A549 (cell line): ENCODE measurements around the gene DYNC2H1. TPM values are rescaled to one million over a fixed set of nuclear protein-coding genes. Genes with fewer than 3 reads are reported as not detected.

ENCODE experiments used
- ATAC-seq, 2 experiments: fragments of 200-7000 bp in 1 of 2; fragments of >200 bp in 1 of 2; cut with Nextera tagmentation in 1 of 2; cut with Tn5 transposase in 1 of 2; 3 replicates each; pipeline versions ENCODE4 v1.8.0 to v1.9.1; 2018 to 2020; ENCODE audit warnings: mild to moderate bottlenecking in 1 of 2, moderate library complexity in 1 of 2
- CTCF ChIA-PET: fragments of 300-600 bp; sonication (Branson Sonifier 250); formaldehyde crosslinking; extraction: SDS; loops from one replicate; lab custom pipeline; 2021; ENCODE audit warnings: antibody characterized with exemption, inconsistent platforms; lab: Yijun Ruan, JAX
- POLR2A ChIA-PET: fragments of 350-600 bp; formaldehyde crosslinking; extraction: SDS; loops from one replicate; lab custom pipeline; 2021; ENCODE audit warnings: antibody characterized with exemption, inconsistent platforms; lab: Yijun Ruan, JAX
- DNase-seq, 2 experiments: peaks; one replicate each; pipeline versions ENCODE4 v3.0.0 to v3.0.0-alpha.2; 2011 to 2016; ENCODE audit warnings: low read depth in 1 of 2, low spot score in 1 of 2
- FAIRE-seq: peaks from 2 replicates; lab custom pipeline; 2011; peaks lifted over from hg19 to GRCh38; lab: Jason Lieb, UNC
- H3K27ac ChIP-seq, 2 experiments: fragments of >200 bp; sonication (Bioruptor Twin); formaldehyde crosslinking; 3 replicates each; pipeline ENCODE4 v1.5.1; 2016 to 2017
- H3K4me1 ChIP-seq: fragments of >200 bp; sonication (Bioruptor Twin); formaldehyde crosslinking; 3 replicates; pipeline ENCODE4 v1.6.1; 2016
- H3K4me2 ChIP-seq: fragments of >200 bp; sonication (Bioruptor Twin); formaldehyde crosslinking; 3 replicates; pipeline ENCODE4 v1.6.1; 2016
- H3K4me3 ChIP-seq: fragments of >200 bp; sonication (Bioruptor Twin); formaldehyde crosslinking; 3 replicates; pipeline ENCODE4 v1.5.1; 2016
- H3K9me3 ChIP-seq: fragments of >200 bp; sonication (Bioruptor Twin); formaldehyde crosslinking; 3 replicates; pipeline ENCODE4 v1.6.1; 2016
- BHLHE40 ChIP-seq: IDR thresholded peaks from 2 replicates; pipeline ENCODE4 v1.6.1; 2012; ENCODE audit warnings: low read depth, low read length, inconsistent platforms
- CBX8 ChIP-seq: fragments of 200-600 bp; sonication (generic); IDR thresholded peaks from 2 replicates; pipeline ENCODE4 v1.6.1; 2016
- CHD2 ChIP-seq: fragments of 150-350 bp; IDR thresholded peaks from 2 replicates; pipeline ENCODE4 v1.6.1; 2014; ENCODE audit warnings: low read length; ENCODE audit not compliant: partially characterized antibody
- EHF ChIP-seq: fragments of 250-450 bp; sonication (Bioruptor Pico); IDR thresholded peaks from 2 replicates; pipeline ENCODE4 v1.5.0; 2020; ENCODE audit warnings: mild to moderate bottlenecking
- EHMT2 ChIP-seq: fragments of 200-600 bp; sonication (generic); IDR thresholded peaks from 2 replicates; pipeline ENCODE4 v1.6.1; 2016; ENCODE audit warnings: antibody characterized with exemption, low read depth, mild to moderate bottlenecking, moderate library complexity
- EP300 ChIP-seq, 2 experiments: fragments of >200 bp; sonication (Bioruptor Twin); formaldehyde crosslinking; IDR thresholded peaks; 2 replicates in 1 of 2; 3 replicates in 1 of 2; pipeline ENCODE4 v1.6.1; 2016 to 2017
- ESRRA ChIP-seq: fragments of 150-350 bp; IDR thresholded peaks from 2 replicates; pipeline ENCODE4 v1.6.1; 2014; ENCODE audit warnings: mild to moderate bottlenecking, low read length, borderline replicate concordance
- FOSB ChIP-seq: fragments of 250-450 bp; sonication (Bioruptor Pico); IDR thresholded peaks from 2 replicates; pipeline ENCODE4 v1.5.0; 2020; ENCODE audit warnings: mild to moderate bottlenecking, moderate library complexity
- GATA3 ChIP-seq: IDR thresholded peaks from 2 replicates; pipeline ENCODE4 v1.6.1; 2012; ENCODE audit warnings: borderline replicate concordance
- HEYL ChIP-seq: fragments of 250-450 bp; sonication (Bioruptor Pico); IDR thresholded peaks from 2 replicates; pipeline ENCODE4 v1.8.0; 2021; ENCODE audit warnings: mild to moderate bottlenecking, moderate library complexity
- HOXA7 ChIP-seq: fragments of 250-450 bp; sonication (Bioruptor Pico); IDR thresholded peaks from 2 replicates; pipeline ENCODE4 v1.5.0; 2020; ENCODE audit warnings: mild to moderate bottlenecking, moderate library complexity
- HOXB13 ChIP-seq: fragments of 250-450 bp; sonication (Bioruptor Pico); IDR thresholded peaks from 2 replicates; pipeline ENCODE4 v1.5.0; 2020; ENCODE audit warnings: low read depth, mild to moderate bottlenecking, moderate library complexity
- HOXB5 ChIP-seq: fragments of 250-450 bp; sonication (Bioruptor Pico); IDR thresholded peaks from 2 replicates; pipeline ENCODE4 v1.5.0; 2020; ENCODE audit warnings: mild to moderate bottlenecking, moderate library complexity
- JUN ChIP-seq, 2 experiments: fragments of >200 bp; sonication (Bioruptor Twin); formaldehyde crosslinking; IDR thresholded peaks; 2 replicates in 1 of 2; 3 replicates in 1 of 2; pipeline ENCODE4 v1.6.1; 2016 to 2017
- JUNB ChIP-seq: fragments of >200 bp; sonication (Bioruptor Twin); formaldehyde crosslinking; IDR thresholded peaks from 2 replicates; pipeline ENCODE4 v1.6.1; 2016
- MAFK ChIP-seq: fragments of 450-650 bp; IDR thresholded peaks from 2 replicates; pipeline ENCODE4 v1.6.1; 2014; ENCODE audit not compliant: partially characterized antibody
- MYC ChIP-seq: IDR thresholded peaks from 2 replicates; pipeline ENCODE4 v1.6.1; 2012; ENCODE audit warnings: mild to moderate bottlenecking, inconsistent platforms, low read length, improper control_type of control experiment, borderline replicate concordance
- POLR2A ChIP-seq: IDR thresholded peaks from 2 replicates; pipeline ENCODE4 v1.6.1; 2012; ENCODE audit warnings: mild to moderate bottlenecking, low read length
- RAD21 ChIP-seq, 2 experiments: fragments of >200 bp in 1 of 2; sonication (Bioruptor Twin) in 1 of 2; formaldehyde crosslinking in 1 of 2; IDR thresholded peaks in 1 of 2; conservative IDR thresholded peaks in 1 of 2; 2 replicates in 1 of 2; 3 replicates in 1 of 2; pipeline ENCODE4 v1.6.1; 2012 to 2018; ENCODE audit warnings: inconsistent platforms in 1 of 2
- RCOR1 ChIP-seq: fragments of 150-350 bp; IDR thresholded peaks from 2 replicates; pipeline ENCODE4 v1.6.1; 2014; ENCODE audit warnings: antibody characterized with exemption, low read length, low read depth
- RNF2 ChIP-seq: fragments of 200-600 bp; sonication (generic); IDR thresholded peaks from 2 replicates; pipeline ENCODE4 v1.6.1; 2016; ENCODE audit warnings: low read depth, mild to moderate bottlenecking, antibody characterized with exemption, moderate library complexity, borderline replicate concordance
- TP53 ChIP-seq: fragments of 250-450 bp; sonication (Bioruptor Pico); IDR thresholded peaks from 2 replicates; pipeline ENCODE4 v1.5.0; 2021; ENCODE audit warnings: mild to moderate bottlenecking, moderate library complexity
- ZC3H11A ChIP-seq: fragments of 450-650 bp; IDR thresholded peaks from 2 replicates; pipeline ENCODE4 v1.6.1; 2014; ENCODE audit warnings: antibody characterized with exemption, mild to moderate bottlenecking
- ZSCAN20 ChIP-seq: fragments of 250-450 bp; sonication (Bioruptor Pico); IDR thresholded peaks from 2 replicates; pipeline ENCODE4 v1.8.0; 2022; ENCODE audit warnings: mild to moderate bottlenecking, moderate library complexity
- WGBS: methylation state at CpG from one replicate; pipeline ENCODE4 v1.1.6; 2017; ENCODE audit errors: missing lambda C conversion rate; 5-methylcytosine and 5-hydroxymethylcytosine counted together
- polyA plus RNA-seq, 4 experiments: library from polyadenylated mRNA; depleted of rRNA in 3 of 4; stranded (reverse); fragments of >200 nt; fragmentation: RNase III in 1 of 4; extraction: RNeasy Plus Mini Kit Qiagen cat#74134 plus additional on column Dnase treatment in 1 of 4; gene quantifications; 2 replicates in 3 of 4; 3 replicates in 1 of 4; pipeline ENCODE4 v1.2.3, GENCODE V29; 2011 to 2017
- TF ChIP-seq, protein P1 (sequence below): fragments of 250-450 bp; sonication (Bioruptor Pico); IDR thresholded peaks from 2 replicates; pipeline ENCODE4 v1.5.0; 2020; ENCODE audit warnings: low read depth, mild to moderate bottlenecking, moderate library complexity
- TF ChIP-seq, protein P2 (sequence below): fragments of >200 bp; sonication (Bioruptor Twin); formaldehyde crosslinking; IDR thresholded peaks from 2 replicates; pipeline ENCODE4 v1.6.1; 2016
- TF ChIP-seq, protein P3 (sequence below): fragments of 250-450 bp; sonication (Bioruptor Pico); IDR thresholded peaks from 2 replicates; pipeline ENCODE4 v1.5.0; 2021; ENCODE audit warnings: mild to moderate bottlenecking, moderate library complexity, borderline replicate concordance
- TF ChIP-seq, protein P4 (sequence below): fragments of 450-650 bp; IDR thresholded peaks from 2 replicates; pipeline ENCODE4 v1.6.1; 2014; ENCODE audit warnings: antibody characterized with exemption
- TF ChIP-seq, protein P5 (sequence below): IDR thresholded peaks from 2 replicates; pipeline ENCODE4 v1.6.1; 2012
- TF ChIP-seq, protein P6 (sequence below): fragments of 150-350 bp; IDR thresholded peaks from 2 replicates; pipeline ENCODE4 v1.6.1; 2014; ENCODE audit warnings: low read depth, mild to moderate bottlenecking, low read length

Gene DYNC2H1
- polyA plus RNA-seq, 2 of the 4 experiments (the other 2 are of a cell fraction): 4.9 to 14.8 TPM

DNA sequence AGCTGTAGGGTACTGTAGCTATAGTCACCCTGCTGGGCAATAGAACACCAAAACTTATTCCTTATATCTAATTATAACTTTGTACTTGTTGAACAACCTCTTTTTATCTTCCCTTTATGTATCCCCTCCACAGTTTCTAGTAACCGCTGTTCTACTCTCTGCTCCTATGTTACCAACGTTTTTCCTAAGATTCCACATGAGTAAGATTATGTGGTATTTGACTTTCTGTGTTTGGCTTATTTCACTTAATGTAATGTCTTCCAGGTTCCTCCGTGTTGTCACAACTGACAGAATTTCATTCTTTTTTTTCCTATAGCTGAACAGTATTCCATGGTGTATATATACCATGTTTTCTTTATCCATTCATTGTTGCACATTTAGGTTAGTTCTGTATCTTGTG is 258.4 kb downstream of the DYNC2H1 start (continued):
- TF ChIP-seq, protein P1, sequence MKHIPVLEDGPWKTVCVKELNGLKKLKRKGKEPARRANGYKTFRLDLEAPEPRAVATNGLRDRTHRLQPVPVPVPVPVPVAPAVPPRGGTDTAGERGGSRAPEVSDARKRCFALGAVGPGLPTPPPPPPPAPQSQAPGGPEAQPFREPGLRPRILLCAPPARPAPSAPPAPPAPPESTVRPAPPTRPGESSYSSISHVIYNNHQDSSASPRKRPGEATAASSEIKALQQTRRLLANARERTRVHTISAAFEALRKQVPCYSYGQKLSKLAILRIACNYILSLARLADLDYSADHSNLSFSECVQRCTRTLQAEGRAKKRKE (CRISPR knock-in tag): no peak
- TF ChIP-seq MYC (no peak), RAD21 (conservative IDR thresholded peaks at IDR 0.05 in 1 of 2, IDR thresholded peaks at IDR 0.05 in 1 of 2) (no peak), ZC3H11A (no peak)

DNA sequence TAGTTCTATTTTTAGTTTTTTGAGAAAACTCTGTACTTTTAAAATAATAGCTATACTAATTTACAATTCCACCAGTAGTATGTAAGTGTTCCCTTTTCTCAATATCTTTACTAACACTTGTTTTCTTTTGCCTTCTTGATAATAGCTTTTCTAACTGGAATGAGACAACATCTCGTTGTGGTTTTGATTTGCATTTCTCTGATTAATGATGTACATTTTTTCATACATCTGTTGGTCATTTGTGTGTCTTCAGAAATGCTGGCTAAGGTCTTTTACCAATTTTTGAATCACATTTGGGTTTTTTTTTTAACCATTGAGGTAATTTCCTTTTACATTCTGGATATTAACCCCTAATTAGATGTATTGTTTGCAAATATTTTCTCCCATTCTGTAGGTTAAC is 258.9 kb downstream of the DYNC2H1 start:
- Histone ChIP-seq H3K4me3 (no peak overlapping the region), H3K9me3 (no peaks in the 10 kb centered on the region), H3K4me1 (no peaks in the 10 kb centered on the region), H3K4me2 (no peak overlapping the region), H3K27ac (no peak overlapping the region)
- DNase-seq (no peak), ATAC-seq (no peak), FAIRE-seq (no peak)
- CTCF ChIA-PET: no interaction called here
- no peak for TF ChIP-seq CBX8
- no peak for TF ChIP-seq HOXB13 (CRISPR knock-in tag)
- no peak for TF ChIP-seq CHD2
- TF ChIP-seq MAFK: peak; percentile 21
- POLR2A ChIA-PET: no interaction called here
- 46% methylated on average over 1 of the region's 1 CpG for WGBS

DNA sequence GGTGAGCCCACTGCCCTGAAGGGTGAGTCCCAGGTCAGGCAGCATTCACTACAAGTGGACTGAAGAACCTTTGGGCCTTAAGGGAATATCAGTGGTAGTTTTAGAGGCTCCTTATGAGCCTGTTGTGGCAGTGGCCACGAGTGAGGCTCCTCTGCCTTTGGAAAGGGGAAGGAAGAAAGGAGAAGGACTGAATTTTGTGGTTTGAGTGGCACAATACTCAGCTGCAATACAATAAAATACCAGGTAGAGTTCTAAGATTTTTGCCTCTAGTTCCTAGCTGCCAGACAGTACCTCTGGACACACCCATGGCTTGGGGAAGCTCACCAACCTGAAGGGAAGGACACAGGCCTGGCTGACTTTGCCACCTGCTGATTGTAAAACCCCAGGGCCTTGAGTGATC is 260.9 kb downstream of the DYNC2H1 start:
- POLR2A ChIA-PET: no interaction called here
- CTCF ChIA-PET: no interaction called here

DNA sequence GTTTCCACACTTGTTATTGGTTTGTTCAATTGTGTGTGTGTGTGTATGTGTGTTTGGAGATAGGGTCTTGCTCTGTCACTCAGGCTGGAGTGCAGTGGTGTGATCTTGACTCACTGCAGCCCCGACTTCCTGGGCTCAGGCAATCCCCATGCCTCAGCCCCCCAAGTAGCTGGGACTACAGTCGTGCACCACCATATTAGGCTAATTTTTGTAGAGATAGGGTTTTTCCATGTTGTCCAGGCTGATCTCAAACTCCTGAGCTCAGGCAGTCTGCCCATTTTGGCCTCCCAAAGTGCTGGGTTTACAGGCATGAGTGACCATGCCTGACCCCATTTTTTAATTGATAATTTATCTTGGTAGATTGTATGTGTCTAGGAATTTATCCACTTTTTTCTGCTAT is 263.7 kb downstream of the DYNC2H1 start:
- FAIRE-seq (no peak), DNase-seq (no peak), ATAC-seq (no peak)
- Histone ChIP-seq H3K4me1 (no peaks in the 10 kb centered on the region), H3K27ac (no peak overlapping the region), H3K4me2 (no peak overlapping the region), H3K4me3 (no peak overlapping the region), H3K9me3 (0 out of 3 replicates have a peak, but pooled peaks cover 8% of the 10 kb centered on the region)
- ChIA-PET CTCF (no interaction called here), POLR2A (no interaction called here)
- TF ChIP-seq HOXB13 (CRISPR knock-in tag) (no peak), RCOR1 (no peak), EHMT2 (no peak), HOXB5 (no peak), TP53 (CRISPR knock-in tag) (no peak), EHF (CRISPR knock-in tag) (no peak), HOXA7 (CRISPR knock-in tag) (no peak), HEYL (CRISPR knock-in tag) (no peak)
- TF ChIP-seq, protein P2, sequence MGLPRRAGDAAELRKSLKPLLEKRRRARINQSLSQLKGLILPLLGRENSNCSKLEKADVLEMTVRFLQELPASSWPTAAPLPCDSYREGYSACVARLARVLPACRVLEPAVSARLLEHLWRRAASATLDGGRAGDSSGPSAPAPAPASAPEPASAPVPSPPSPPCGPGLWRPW: no peak
- TF ChIP-seq, protein P3, sequence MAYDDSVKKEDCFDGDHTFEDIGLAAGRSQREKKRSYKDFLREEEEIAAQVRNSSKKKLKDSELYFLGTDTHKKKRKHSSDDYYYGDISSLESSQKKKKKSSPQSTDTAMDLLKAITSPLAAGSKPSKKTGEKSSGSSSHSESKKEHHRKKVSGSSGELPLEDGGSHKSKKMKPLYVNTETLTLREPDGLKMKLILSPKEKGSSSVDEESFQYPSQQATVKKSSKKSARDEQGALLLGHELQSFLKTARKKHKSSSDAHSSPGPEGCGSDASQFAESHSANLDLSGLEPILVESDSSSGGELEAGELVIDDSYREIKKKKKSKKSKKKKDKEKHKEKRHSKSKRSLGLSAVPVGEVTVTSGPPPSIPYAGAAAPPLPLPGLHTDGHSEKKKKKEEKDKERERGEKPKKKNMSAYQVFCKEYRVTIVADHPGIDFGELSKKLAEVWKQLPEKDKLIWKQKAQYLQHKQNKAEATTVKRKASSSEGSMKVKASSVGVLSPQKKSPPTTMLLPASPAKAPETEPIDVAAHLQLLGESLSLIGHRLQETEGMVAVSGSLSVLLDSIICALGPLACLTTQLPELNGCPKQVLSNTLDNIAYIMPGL (CRISPR knock-in tag): no peak
- WGBS: 40% methylated on average over 2 of the region's 2 CpGs

More for the DNA sequence above, 260.9 kb downstream of the DYNC2H1 start:
- 8% methylated on average over 1 of the region's 1 CpG for WGBS
- Histone ChIP-seq H3K27ac (no peak overlapping the region), H3K9me3 (0 out of 3 replicates have a peak, but pooled peaks cover 4% of the 10 kb centered on the region), H3K4me1 (no peaks in the 10 kb centered on the region), H3K4me3 (no peak overlapping the region), H3K4me2 (no peak overlapping the region)
- ATAC-seq (no peak), FAIRE-seq (no peak), DNase-seq (no peak)
- TF ChIP-seq JUN (IDR thresholded peaks at IDR 0.05) (no peak), ZSCAN20 (no peak), BHLHE40 (no peak), RNF2 (no peak), EP300 (IDR thresholded peaks at IDR 0.05) (no peak), POLR2A (no peak), JUNB (no peak), ESRRA (no peak), GATA3 (no peak), FOSB (CRISPR knock-in tag) (no peak), CHD2 (no peak), MAFK (no peak), CBX8 (no peak)
- TF ChIP-seq, protein P4, sequence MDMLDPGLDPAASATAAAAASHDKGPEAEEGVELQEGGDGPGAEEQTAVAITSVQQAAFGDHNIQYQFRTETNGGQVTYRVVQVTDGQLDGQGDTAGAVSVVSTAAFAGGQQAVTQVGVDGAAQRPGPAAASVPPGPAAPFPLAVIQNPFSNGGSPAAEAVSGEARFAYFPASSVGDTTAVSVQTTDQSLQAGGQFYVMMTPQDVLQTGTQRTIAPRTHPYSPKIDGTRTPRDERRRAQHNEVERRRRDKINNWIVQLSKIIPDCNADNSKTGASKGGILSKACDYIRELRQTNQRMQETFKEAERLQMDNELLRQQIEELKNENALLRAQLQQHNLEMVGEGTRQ: no peak
- TF ChIP-seq, protein P5, sequence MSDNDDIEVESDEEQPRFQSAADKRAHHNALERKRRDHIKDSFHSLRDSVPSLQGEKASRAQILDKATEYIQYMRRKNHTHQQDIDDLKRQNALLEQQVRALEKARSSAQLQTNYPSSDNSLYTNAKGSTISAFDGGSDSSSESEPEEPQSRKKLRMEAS: no peak
- TF ChIP-seq, protein P6, sequence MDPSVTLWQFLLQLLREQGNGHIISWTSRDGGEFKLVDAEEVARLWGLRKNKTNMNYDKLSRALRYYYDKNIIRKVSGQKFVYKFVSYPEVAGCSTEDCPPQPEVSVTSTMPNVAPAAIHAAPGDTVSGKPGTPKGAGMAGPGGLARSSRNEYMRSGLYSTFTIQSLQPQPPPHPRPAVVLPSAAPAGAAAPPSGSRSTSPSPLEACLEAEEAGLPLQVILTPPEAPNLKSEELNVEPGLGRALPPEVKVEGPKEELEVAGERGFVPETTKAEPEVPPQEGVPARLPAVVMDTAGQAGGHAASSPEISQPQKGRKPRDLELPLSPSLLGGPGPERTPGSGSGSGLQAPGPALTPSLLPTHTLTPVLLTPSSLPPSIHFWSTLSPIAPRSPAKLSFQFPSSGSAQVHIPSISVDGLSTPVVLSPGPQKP: no peak
